ENCODE measurements around the gene GAD1.

Gene GAD1

GRCh38 chr2:170818036-170818751 is 1.5 kb downstream of the GAD1 start:
- DNase-seq: no peak

- DNase-seq: no peak
These were observed 2.2 kb downstream of the GAD1 start for GRCh38 chr2:170818752-170819470.

- DNase-seq: no peak
These were observed 3.3 kb downstream of the GAD1 start for GRCh38 chr2:170819680-170820664.

- DNase-seq: no peak
These were observed 4.3 kb downstream of the GAD1 start for GRCh38 chr2:170820757-170821530.

GRCh38 chr2:170821531-170822289 is 5.0 kb downstream of the GAD1 start:
- DNase-seq: no peak

GRCh38 chr2:170822290-170823087 is 5.8 kb downstream of the GAD1 start:
- DNase-seq: no peak

- no peak for DNase-seq
These were observed 6.6 kb downstream of the GAD1 start for GRCh38 chr2:170823088-170823897.

GRCh38 chr2:170823898-170824215 is 7.2 kb downstream of the GAD1 start:
- DNase-seq: no peak

GRCh38 chr2:170824526-170825015 is 7.9 kb downstream of the GAD1 start:
- no peak for DNase-seq

GRCh38 chr2:170827841-170828532 is 11.3 kb downstream of the GAD1 start:
- no peak for DNase-seq

GRCh38 chr2:170828533-170828916 is 11.8 kb downstream of the GAD1 start:
- DNase-seq: no peak

GRCh38 chr2:170829036-170829435 is 12.3 kb downstream of the GAD1 start:
- no peak for DNase-seq

- DNase-seq: no peak
These were observed 13.5 kb downstream of the GAD1 start for GRCh38 chr2:170830166-170830565.

GRCh38 chr2:170831115-170831514 is 14.4 kb downstream of the GAD1 start:
- DNase-seq: no peak

- DNase-seq: no peak
These were observed 19.3 kb downstream of the GAD1 start for GRCh38 chr2:170836027-170836426.

- no peak for DNase-seq
These were observed 24.1 kb downstream of the GAD1 start for GRCh38 chr2:170840717-170841210.

GRCh38 chr2:170842785-170843184 is 26.1 kb downstream of the GAD1 start:
- no peak for DNase-seq

- no peak for DNase-seq
These were observed 27.0 kb downstream of the GAD1 start for GRCh38 chr2:170843656-170844055.

GRCh38 chr2:170845343-170845742 is 28.7 kb downstream of the GAD1 start:
- DNase-seq: no peak
